Bronchial epithelial cell (primary cell): ENCODE results near the gene LRFN5. TPM values are rescaled to one million over a fixed set of nuclear protein-coding genes. Genes with fewer than 3 reads are reported as not detected.

Experiments
- DNase-seq: peaks from one replicate; pipeline ENCODE4 v3.0.0-alpha.2; 2010; ENCODE audit warnings: low read depth
- FAIRE-seq: peaks from 2 replicates; lab custom pipeline; 2011; peaks lifted over from hg19 to GRCh38; lab: Jason Lieb, UNC
- H3K27me3 ChIP-seq: 2 replicates; pipeline ENCODE4 v1.5.1; 2011; ENCODE audit warnings: low read length; ENCODE audit not compliant: control insufficient read depth, insufficient read depth
- H3K36me3 ChIP-seq: 2 replicates; pipeline ENCODE4 v1.5.1; 2011; ENCODE audit warnings: low read length; ENCODE audit not compliant: control insufficient read depth, insufficient read depth
- H3K4me3 ChIP-seq: 2 replicates; pipeline ENCODE4 v1.5.1; 2011; ENCODE audit warnings: mild to moderate bottlenecking, low read depth, low read length, control low read depth
- total RNA-seq: library from RNA; depleted of rRNA; stranded (reverse); fragments of >200 nt; gene quantifications from 2 replicates; pipeline ENCODE4 v1.2.1, GENCODE V29; 2014
- TF ChIP-seq, protein P1 (sequence below): IDR thresholded peaks from 2 replicates; pipeline ENCODE4 v1.5.1; 2011; ENCODE audit warnings: mild to moderate bottlenecking, moderate library complexity, low read length, control low read depth, inconsistent platforms; ENCODE audit not compliant: insufficient read depth, severe bottlenecking

The LRFN5 gene
- total RNA-seq, 1 donor from 2014 or later = under 0.01 TPM

DNA sequence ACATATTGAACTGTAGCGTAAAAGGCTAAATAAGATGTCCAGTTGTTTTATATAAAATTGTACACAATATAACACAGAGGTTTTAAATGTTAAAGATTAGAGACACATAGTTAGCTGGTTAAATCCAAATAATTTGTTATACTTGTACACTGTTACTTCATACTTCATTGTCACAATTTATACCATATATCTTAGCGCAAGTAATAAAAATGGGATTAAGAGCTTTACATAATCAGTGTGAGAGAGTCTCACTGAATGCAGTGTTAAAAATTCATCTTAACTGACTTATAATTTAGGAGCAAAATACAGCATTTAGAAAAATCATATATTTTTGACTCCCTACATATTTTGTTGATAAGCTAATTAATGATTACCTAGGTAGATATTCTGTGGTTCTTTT lies 36.1 kb downstream of the LRFN5 start:
- no peaks in the 10 kb centered on the region for H3K36me3 ChIP-seq
- no peak for DNase-seq
- TF ChIP-seq, protein P1, sequence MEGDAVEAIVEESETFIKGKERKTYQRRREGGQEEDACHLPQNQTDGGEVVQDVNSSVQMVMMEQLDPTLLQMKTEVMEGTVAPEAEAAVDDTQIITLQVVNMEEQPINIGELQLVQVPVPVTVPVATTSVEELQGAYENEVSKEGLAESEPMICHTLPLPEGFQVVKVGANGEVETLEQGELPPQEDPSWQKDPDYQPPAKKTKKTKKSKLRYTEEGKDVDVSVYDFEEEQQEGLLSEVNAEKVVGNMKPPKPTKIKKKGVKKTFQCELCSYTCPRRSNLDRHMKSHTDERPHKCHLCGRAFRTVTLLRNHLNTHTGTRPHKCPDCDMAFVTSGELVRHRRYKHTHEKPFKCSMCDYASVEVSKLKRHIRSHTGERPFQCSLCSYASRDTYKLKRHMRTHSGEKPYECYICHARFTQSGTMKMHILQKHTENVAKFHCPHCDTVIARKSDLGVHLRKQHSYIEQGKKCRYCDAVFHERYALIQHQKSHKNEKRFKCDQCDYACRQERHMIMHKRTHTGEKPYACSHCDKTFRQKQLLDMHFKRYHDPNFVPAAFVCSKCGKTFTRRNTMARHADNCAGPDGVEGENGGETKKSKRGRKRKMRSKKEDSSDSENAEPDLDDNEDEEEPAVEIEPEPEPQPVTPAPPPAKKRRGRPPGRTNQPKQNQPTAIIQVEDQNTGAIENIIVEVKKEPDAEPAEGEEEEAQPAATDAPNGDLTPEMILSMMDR = no peak
- H3K4me3 ChIP-seq = no peak overlapping the region
- H3K27me3 ChIP-seq = no peaks in the 10 kb centered on the region
- FAIRE-seq = no peak

DNA sequence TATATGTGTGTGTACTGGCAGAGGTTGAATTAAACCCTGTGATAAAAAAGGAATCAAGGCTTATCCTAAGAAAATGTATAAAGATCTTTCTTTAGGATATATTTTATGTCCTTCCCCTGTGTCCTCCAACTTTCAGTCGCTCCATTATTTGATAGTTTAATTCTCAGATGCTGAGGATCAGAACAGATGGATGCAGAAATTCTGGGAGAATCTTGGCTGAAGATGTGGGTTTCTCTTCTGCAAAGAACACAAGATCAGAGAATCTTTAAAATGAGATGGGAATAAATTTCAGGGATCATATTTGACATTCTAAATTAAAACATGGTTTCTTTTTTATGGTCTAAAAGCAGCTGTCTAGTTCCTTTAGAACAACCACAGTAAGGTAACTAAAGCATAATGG lies 37.9 kb downstream of the LRFN5 start:
- DNase-seq = no peak
- Histone ChIP-seq H3K27me3 (no peaks in the 10 kb centered on the region), H3K4me3 (no peak overlapping the region), H3K36me3 (no peaks in the 10 kb centered on the region)
- no peak for FAIRE-seq
- TF ChIP-seq, protein P1 = no peak

DNA sequence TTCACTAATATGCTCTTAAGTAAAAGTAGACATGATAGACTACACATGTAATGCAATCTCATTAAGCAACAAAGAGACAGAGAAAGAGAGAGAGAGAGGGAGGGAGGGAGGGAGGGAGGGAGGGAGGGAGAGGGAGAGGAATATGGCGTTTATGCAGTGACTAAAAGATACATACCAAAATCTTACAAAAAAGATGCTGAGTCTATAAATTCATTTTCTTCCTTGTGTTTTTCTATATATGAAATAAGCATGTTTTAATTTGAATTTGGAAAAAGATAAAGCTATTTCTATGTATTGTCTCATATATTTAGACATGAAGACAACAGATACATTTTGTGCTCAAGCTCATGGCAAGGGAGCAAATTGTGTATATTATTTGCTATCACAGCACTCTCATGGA lies 44.1 kb downstream of the LRFN5 start:
- Histone ChIP-seq H3K27me3 (no peaks in the 10 kb centered on the region), H3K36me3 (no peaks in the 10 kb centered on the region), H3K4me3 (no peak overlapping the region)
- no peak for FAIRE-seq
- no peak for DNase-seq
- TF ChIP-seq, protein P1 = no peak

DNA sequence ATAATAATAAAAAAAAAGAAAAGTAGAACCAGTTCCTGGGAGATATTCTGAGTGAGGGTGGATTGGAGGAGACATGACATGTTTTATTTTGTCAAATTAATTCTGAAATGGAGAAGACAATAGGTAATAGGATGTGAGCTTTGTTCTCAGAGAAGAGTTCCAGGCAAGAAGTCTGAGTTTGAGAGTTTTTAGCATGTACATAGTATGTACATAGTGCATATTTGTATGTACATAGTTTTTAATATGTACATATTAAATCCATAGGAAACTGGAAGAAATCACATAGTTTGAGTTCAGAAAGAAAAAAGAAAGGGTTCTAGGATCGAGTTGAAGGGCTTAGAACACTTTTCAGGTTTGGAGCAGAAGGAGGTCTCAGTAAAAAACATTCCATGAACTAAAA lies 47.5 kb downstream of the LRFN5 start:
- Histone ChIP-seq H3K36me3 (no peaks in the 10 kb centered on the region), H3K4me3 (no peak overlapping the region), H3K27me3 (no peaks in the 10 kb centered on the region)
- TF ChIP-seq, protein P1 = no peak
- no peak for DNase-seq
- FAIRE-seq = no peak

DNA sequence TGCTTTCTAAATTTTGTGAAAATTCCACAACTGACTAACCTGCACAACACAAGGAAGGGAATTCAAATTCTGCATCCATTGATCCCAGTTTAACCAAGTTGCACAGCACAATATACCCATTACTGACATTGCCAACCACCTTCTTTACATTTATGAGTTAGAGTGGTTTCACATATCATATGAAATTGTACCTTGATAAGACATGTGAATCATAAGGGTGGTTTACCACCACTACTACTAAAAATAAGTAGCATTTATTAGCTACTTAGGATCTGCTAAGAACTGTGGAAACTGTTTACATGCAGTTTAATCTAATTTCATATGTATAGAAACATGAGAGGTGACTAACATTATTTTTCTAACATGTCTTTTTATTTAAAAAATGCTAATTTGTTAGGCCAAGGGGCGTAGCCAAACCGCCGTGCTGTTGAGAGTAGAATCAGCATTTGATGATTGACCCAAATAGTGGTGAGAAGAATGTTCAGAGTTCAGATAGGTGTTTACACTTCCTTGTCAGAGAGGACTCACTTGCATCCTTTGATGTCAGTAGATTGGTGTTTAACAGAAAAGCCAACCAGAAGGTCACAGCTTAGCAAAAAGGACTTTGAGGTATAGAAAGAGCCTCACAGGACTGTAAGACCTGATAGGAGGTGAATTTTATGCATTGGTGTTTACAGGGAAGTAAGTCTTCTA lies 56.2 kb downstream of the LRFN5 start:
- H3K27me3 ChIP-seq = no peaks in the 10 kb centered on the region
- FAIRE-seq = no peak

More for the DNA sequence above, 56.2 kb downstream of the LRFN5 start:
- DNase-seq = no peak
- H3K36me3 ChIP-seq = no peaks in the 10 kb centered on the region
- TF ChIP-seq, protein P1 = no peak
- no peak overlapping the region for H3K4me3 ChIP-seq
